Activated naive CD4-positive, alpha-beta T cell treated with anti-CD3 and anti-CD28 coated beads, Interleukin-2, amount 50 U/mL, for 16 hours (primary cell): ENCODE measurements around the gene PRR23E.

ENCODE experiments used
- DNase-seq: peaks from one replicate; pipeline ENCODE4 v3.0.0-alpha.2; 2020

Gene PRR23E

DNA sequence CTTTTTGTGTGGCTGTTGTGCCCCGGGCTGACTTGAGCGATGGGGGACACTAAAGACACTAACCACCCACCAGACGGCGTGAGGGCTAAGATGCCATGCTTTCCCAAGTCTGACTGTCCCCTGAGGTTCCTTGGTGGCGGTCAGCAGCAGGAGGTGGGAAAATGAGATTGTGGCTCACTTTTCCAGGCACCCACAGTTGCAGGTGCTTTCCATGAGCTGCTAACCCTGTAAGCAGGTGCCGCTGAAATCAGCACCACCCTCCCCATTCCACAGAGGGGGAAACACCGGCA is 17.7 kb downstream of the PRR23E start:
- no peak for DNase-seq

DNA sequence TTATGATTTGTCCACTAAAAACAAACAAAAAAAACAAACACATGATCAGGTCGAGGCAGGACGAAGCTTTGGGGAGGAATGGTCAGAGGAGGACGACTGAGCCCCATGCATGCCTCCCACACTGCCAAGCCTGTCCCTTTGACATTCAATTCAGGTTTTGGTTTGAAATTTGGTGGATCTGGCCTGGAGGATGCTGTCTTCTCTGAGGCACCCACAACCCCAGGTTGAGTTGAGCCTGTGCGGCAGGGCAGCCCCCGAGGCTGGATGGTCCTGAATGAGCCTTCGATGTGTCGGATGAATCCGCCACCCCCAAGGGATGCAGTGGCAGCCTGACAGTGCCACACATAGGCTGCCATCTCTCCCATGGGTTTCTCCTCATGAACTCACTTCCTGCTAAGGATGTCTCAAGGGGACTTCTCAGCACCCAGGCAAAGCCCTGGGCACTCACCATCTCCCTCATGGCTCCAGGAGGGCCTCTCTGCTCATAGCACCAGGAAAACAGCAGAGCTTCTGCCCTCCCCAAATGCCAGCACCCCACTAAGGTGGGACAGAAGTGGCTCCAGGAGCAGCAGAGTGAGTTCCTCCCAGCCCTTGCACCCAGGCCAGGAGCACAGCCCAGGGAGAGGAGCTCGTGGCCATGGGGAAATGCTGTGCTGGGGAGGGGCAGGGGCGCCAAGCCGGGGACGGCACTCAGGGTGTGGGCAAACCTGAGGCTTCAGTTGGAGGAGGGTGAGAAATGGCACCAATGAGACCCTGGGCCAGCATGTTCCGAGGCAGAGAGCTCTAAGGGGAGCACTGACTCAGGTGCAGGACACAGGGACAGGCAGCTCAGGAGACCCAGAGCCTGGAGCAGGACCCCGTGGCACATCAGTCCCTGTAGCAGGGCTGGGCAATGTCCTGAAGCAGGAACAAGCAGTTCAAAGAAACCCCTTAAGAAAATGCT is 18.5 kb downstream of the PRR23E start:
- DNase-seq, result no peak

DNA sequence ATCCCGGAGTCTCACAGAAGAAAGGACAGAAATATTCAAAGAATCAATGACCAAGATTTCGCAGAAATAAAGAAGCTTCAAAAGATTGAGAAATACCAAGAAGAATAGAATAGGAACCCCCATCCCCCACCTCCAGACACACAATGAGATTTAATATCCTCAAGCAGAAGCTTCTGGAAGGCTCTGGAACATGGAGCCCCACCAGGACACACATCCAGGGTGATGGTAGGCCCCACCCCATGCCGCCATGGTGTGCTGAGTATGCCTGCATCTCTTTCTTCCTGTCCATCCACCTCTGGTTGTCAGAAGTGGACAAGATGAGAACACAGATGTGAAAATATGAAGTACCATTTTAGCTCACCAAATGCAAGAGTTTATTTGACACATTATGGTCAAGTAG is 19.3 kb downstream of the PRR23E start:
- no peak for DNase-seq

DNA sequence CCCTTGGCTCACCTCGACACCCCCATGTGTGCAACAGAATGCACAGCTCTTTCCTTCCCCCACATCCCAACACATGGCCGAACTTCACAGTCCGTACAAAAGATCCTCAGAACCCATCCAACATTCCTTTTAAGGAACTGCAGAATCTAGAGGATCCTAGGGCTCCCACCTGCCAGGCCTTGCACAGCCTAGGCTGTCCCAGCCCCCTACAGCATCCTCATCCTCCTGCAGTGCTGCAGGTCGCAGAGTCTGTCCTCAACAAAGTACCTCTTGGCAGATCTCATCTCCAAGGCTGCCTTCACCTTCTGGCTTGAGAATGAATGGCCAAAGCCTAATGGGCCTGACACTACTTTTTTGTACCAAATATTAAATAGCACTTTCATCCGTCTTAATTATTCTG is 19.8 kb downstream of the PRR23E start:
- DNase-seq, result no peak

DNA sequence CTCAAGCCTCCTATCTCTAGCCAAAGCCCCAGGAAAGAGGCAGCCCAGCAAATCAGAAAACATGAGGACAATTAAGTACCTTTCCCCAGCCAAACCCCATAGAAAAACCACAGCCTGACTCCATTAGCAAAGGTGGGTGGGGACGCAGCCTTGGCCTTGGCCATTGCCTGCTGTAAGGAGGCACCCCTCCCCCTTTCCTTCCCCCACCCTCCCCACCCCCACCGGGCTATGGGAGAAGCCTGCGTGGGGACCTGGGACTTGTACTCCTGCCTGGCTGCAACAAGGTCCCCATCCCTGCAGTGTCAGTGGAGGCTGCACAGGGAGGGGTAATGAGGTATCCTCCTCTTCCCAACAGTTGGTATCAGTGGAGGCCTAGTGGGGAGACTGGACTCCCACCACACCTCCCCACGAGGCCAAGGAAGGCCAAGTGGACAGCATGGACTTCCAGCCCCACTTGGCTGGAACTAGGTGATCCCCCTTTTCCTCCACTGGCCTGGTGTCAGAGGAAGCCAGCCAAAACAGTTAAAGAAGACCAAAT is 20.5 kb downstream of the PRR23E start:
- no peak for DNase-seq

DNA sequence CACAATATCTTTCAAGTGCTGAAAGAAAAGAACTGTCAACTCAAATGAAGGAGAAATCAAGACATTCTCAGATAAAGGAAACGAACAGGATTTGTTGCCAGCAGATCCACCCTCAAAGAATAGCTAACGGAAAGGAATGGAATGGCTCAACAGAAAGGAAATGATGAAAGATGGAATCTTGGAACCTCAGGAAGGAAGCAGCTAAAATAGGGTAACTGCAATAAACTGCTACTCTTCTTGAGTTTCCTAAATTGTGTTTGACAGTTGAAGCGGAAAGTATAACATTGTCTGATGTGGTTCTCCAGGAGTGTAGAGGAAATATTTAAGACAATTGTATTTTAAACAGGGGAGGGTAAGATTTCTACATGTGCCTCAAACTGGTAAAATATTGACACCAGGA is 22.0 kb downstream of the PRR23E start:
- no peak for DNase-seq

DNA sequence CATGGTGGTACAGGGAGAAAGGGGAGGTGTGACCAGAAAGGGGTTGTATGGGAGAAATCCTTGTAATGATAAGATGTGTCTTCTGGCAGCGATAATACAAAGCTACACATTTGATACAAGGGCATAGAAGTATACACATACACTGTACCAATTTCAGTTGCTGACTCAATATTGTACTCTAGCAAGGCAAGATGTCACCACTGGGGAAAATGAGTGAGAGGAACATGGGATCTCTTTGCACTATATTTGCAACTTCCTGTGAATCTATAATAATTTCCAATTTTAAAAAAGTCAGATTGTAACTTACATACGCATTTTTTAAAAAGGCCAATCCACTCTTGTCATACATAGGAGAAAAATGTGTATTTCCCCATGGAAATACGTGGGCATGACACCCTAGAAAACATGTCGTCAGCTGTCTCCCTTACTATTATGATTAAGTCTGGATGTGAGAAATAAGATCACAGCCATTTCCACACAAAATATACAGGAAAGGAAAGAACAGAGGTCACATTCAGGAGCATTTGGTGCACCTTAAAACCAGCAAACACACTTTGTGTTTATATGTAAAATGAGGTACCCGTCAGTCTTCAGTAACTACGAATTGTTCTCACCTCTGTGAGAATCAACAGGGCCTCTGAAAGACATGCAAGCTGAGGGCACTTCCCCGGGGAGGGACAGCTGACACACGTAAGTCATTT is 22.9 kb downstream of the PRR23E start:
- no peak for DNase-seq

DNA sequence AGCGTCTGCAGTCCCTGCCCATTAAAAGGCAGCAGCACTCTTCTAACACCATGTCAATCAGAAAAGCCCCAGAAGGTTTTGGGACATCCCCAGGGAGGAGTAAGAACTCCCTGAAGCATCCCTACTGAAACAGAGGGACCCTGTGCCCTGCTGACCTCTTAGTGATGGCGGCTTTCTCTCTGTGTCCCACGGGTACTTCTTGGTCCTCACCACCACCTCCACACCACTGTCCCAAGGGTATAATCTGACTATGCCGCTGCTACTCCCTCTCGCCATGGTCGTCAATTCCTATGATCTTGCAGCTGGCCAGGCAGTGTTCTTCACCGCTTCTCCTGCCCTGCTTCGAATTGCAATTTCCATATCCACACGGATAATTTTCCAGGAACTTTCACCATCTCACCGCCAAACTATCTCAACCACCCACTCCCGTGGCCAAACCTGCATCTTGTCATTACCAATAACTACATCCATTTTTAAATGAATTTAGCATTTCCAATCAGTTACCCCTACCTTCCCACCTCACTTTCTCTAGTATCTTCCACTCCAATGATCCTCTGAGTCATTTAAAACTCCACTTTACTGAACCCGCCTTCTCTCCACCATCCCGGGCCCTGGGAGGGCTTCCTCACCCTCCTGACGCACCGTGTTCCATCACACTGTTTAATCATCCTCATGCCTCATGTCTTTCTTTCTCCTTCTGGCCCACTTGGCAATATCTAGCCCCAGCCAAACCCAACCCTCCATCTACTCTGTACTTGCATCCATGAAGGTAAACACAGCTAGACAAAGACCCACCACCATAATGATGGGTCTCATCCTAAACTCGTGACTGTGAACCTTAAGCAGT is 23.7 kb downstream of the PRR23E start:
- DNase-seq, result no peak

DNA sequence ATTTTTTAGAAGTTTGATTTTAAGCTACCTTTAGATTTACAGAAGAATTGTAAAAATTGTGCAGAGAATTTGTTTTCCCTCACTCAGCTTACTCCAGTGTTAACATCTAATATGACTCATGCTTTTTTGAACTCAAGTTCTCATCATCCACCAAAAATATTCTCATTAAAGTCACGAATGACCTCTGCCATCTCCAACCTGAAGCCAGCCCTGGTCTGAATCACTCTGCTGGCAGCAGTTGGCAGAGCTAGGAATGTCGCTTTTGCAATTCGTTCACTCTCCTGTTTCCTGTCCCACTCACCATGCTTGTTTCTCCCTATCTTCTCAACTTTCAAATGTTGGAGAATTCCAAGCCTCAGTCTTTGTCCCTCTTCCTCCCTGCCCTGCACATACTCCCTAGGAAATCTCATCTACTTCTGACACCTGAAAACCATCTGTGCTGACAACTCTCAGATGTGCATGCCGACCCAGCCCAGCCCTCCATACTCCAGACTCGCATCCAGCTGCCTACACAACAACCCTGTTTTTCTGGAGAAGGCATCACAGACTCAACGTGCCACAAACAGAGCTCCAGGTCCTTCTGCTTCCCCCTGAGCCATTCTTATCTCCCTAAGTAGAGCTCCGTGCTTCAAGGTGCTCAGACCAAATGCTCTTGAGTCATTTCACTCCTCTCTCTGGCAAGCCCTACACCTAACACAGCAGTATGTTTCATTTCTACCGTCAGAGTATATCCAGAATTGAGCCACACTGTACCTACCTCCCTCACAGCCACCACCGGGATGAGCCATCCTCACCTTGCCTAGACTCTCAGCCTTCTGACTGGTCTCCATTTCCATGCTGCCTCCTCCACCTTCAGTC is 24.9 kb downstream of the PRR23E start:
- DNase-seq, result no peak

DNA sequence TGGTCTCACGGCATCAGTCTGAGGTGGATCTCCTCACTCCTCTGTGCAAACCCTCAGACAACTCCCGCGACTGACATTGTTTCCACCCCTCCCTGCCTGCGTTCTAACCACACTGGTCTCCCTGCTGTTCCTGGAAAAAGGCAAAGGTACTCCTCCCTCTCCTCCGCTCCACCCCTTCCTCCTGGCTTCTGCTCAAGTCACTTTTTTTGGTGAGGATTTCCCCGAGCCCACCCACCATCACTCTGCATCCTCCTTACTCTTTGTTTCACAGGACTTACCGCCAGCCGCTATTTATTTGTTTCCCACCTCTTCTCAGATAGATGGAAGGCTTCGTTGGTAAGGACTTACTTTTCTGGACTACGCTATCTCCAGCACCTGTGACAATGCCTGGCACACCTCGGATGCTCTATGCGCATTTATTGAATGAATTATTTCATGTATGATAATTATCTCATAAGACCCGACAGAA is 25.6 kb downstream of the PRR23E start:
- no peak for DNase-seq

DNA sequence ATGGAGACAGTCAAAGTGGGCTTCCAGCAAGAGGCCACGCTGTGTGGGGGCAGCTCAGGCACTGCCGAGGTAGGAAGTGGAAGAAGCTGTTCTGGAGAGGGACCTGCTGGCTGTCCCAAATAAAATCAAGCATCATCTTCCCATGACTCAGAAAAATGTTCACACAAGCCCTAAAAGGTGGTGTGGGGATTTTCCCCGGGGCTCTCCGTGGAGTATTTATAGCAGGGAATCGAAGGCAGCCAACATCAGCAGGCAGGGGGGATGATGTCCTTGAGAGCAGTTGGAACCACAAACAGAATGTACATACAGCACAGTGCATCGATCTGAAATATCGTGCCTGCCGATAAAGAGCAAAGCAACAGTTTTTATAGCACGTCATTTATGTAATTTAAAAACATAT is 27.6 kb downstream of the PRR23E start:
- no peak for DNase-seq

DNA sequence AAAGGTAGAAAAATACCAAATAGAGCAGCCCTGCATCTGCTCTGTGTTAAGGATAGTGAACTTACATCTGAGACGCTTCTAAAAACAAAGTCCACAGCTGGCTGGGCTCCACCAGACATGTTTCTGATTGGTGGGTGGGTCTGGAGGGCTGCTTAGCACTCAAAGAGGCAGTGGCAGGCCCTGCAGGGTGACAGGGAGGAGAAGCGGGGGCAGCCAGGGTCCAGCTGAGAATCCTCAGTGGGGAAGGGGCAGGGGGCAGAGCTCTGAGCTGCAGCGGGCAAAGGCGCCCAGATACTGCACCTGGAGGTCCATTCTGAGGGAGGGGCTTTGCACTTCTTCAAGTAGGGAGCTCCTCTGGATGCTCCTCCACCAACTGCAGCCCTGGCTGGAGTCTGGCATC is 28.1 kb downstream of the PRR23E start:
- no peak for DNase-seq

DNA sequence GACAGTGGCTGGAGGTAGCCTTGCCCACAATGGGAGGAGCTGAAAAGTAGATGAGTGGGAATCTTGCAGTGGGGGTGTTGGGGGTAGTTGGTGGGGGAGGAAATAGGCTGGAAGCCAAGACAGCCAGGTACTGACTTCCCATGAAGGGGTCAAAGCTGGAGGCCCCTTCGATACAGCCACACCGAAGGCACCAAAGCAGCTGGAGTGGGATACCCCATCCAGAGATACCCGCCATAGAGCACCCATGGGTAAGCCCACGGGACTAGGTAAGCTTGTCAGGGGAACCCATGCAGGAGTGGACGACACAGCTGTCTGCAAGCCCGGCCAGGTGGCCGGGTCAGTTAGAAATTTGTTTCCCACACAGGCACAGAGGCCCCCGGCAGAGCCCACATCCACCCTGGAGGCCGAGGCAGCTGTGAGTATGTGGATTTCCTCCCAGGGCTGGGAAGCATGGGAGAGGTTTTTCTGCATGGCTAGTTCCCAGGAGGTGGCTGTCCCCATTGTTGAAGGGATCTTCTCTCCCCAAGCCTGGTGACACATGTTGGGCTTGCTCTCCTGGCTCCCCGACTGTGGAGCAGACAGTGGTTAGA is 28.6 kb downstream of the PRR23E start:
- DNase-seq, result no peak

DNA sequence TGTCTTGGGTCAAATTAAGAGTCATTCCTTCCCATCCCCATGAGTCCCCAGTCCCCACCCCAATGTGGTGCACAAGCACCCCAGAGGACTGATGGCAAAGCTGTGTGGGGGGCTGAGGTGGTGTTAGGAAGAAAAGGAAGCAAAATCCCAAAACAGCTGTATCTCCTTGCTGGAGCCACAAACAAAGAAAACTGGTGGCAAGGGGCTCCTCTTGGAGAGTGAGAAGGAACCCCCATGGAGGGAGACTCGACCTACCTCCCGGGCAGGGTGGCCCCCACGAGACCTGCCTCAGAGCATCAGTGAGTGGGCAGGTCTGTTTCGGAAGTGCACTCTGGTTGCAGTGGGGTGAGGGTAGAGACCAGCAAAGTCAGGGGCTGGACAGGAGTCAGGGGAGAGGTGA is 29.2 kb downstream of the PRR23E start:
- DNase-seq, result no peak

DNA sequence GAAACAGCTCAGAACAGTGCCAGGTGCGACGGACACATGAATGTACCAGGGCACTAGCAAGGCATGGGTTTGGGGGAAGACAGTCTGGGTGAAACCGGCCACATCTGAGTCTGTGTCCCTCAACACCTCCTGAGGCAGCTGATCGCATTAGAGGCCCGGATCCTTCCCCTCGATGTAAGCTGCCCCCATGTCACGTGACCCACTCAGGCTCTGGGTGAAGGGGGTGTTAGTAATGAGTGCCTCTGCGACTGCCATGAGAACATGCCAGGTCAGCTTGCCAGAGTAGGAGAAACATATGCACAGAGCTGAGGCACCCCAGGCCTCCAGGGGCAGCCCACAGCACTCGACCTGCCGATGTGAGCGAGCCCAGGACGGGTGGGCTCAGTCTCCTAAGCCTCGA is 29.7 kb downstream of the PRR23E start:
- DNase-seq, result no peak

DNA sequence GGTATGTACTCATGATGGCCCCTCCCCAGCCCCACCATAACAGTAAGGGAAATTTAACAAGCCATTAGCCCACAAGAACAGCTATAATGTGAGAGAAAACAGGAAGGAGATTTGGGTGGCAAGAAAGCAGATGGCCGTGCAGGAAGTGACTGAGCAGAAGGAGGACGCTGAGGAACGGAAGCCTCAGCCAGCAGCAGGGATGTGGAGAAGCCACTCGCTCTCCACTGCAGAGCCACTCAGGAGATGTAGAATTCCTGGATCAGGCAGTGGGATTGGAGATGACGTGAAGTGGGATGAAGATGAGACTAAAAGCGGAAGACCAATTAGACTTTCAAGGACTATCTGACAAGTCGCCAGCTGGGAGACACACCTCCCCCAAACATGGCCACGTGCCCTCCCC is 31.2 kb downstream of the PRR23E start:
- DNase-seq, result no peak

DNA sequence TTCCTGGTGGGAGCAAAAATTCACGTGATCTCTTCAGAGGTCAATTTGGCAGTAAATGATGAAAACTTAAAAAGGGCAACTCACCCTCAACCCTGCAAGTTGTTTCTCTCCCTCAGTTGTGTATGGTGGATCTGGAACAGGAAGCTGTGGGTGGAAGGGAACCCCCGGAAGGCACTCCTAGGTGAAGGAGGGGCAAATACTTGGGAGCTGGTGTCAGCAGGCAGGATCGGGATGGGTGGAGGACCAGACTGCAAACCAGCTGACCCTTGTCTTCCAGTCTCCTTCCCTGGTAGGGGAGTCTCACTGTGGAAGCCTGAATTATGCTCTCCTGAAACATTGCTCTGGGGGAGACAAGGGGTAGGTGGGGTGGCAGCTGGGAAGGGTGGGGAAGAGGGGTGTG is 33.5 kb downstream of the PRR23E start:
- no peak for DNase-seq

DNA sequence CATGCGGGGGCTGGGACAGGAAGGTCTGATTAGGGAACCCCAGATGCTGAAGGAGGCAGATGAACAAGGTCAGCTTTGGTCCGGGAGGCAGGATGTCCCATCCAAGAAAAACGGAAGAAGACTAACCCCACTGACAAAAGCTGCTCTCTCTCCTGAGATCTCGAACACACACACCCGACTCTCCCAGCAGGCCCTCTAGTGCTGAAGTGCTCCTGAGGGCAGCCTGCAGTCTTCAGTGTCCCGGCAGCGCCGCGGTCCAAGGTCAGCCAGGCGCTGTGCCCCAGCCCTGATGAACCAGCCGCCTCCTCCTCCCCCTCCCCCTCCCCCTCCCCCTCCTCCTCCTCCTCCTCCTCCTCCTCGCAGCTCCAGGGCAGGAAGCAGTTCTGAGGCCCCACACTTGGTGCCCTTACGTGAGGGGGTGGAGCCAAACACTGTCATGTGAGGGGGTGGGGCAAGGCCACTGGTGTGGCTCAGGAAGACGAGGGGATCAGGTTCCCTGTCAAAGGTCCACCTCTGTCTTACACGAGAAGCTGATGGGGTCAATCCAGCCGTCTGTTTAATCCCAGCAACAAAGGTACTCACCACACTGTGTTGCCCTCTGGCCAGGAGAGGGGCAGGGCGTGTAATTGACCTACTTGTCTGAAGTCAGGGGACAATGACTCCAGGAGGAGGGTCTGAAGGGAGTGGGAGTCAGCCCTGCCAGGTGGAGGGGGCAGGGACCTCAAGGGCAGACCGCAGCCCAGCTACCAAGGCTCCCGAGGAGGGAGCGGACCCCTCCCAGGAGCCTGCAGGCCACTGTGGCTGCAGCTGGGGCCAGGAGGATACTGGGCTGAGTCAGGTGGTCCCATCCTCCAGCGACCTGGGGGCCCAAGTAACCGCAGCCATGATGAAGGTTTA is 34.3 kb downstream of the PRR23E start:
- peak; percentile 33 for DNase-seq

DNA sequence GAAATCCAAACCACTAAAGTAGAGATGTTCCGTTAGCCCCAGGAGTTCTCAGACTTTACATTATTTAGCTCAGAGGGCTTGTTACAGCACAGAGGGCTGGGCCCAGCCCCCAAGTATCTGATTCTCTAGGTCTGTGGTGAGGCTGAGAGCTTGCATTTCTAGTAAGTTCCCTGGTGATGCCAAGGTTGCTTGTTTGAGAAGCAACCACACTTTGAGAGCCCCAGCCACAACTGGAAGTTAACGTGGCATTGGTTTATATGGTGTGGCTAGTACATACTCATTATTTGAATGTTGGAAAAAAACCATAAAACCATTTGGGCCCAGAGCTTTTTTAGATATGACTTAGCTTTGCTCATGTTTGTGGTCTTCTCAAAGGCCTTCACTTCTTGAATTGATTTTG is 35.9 kb downstream of the PRR23E start:
- no peak for DNase-seq

DNA sequence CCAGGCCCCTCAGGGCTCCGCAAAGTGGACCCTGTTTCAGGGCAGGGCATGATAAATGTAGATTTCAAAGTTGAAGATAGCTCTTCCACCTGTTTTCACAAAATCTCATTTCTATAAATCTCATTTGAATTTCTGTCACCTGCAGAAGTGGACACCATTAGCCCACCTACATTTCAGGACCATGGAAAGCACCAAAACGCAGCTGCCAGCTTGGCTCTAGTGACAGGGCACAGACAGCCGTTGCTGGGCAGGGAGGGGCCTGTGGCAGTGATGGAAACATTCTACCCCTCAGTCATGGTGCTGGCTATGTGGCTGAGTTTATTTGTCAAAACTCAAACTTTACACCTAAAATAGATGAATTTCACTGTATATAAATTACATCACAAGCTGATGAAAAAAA is 40.4 kb downstream of the PRR23E start:
- DNase-seq, result no peak

DNA sequence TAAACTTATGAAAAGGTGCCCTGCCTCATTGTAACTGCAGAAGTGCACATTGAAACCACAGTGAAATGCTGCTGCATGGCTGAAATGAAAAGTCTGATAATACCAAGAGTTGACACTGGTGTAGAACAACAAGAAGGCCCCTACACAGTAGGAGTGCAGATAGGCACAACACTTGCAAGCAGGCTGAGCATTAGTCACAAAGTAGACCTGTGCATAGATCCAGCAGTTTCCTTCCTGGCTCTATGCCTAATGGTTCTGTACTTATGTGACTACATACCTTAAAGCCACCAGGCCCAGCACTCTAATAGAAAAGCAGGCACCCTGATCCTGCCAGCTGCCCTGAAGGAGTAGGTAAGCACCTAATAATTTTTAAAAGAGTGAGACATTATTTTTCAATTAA is 41.8 kb downstream of the PRR23E start:
- DNase-seq, result no peak
